ENCODE data around the gene TLL1. TPM values are rescaled to one million over a fixed set of nuclear protein-coding genes. Genes with fewer than 3 reads are reported as not detected.

The TLL1 gene
- total RNA-seq, 1 experiment from 2014 or later: 0.63 TPM

DNA sequence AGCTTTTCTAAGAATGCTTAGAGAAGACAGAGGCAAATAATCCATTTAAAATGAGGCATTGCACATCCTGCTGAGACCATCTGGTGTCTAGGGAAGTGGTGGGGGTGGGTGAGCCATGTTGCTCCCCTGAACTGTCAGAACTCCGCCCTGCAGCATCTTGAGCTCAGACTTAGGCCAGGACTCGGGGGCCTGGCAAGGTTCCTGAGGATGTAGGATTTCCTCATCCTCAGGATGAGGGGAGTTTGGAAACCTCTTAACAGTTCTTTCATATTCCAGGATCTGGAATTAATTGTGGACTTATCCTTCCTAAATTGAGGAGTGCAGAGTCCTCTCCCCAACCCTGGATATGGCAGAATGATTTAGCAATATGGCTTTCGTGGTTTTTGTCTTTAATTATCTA is 6.6 kb downstream of the TLL1 start:
- ChIA-PET CTCF (no interaction called here), POLR2A (interaction anchor here (0.6 kb wide), 1 partner anchor 35 kb away, joined by 5 read pairs; no protein-coding TSS in a partner anchor)
- Mint-ChIP-seq H3K4me3 (no peak overlapping the region), H3K27me3 (ENCODE audit: low read depth) (peaks cover 25% of the 10 kb centered on the region), H3K36me3 (no peaks in the 10 kb centered on the region; the same call in 1 of the 2 replicates), H3K4me1 (peaks cover 26% of the 10 kb centered on the region), H3K27ac (no peak overlapping the region), H3K9me3 (no peaks in the 10 kb centered on the region)
- TF ChIP-seq, protein P1, sequence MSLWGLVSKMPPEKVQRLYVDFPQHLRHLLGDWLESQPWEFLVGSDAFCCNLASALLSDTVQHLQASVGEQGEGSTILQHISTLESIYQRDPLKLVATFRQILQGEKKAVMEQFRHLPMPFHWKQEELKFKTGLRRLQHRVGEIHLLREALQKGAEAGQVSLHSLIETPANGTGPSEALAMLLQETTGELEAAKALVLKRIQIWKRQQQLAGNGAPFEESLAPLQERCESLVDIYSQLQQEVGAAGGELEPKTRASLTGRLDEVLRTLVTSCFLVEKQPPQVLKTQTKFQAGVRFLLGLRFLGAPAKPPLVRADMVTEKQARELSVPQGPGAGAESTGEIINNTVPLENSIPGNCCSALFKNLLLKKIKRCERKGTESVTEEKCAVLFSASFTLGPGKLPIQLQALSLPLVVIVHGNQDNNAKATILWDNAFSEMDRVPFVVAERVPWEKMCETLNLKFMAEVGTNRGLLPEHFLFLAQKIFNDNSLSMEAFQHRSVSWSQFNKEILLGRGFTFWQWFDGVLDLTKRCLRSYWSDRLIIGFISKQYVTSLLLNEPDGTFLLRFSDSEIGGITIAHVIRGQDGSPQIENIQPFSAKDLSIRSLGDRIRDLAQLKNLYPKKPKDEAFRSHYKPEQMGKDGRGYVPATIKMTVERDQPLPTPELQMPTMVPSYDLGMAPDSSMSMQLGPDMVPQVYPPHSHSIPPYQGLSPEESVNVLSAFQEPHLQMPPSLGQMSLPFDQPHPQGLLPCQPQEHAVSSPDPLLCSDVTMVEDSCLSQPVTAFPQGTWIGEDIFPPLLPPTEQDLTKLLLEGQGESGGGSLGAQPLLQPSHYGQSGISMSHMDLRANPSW (CRISPR knock-in tag; conservative IDR thresholded peaks at IDR 0.05; ENCODE audit: low read depth): no peak
- TF ChIP-seq ZNF671 (CRISPR knock-in tag; IDR thresholded peaks at IDR 0.05): no peak
- TF ChIP-seq MAX (CRISPR knock-in tag; IDR thresholded peaks at IDR 0.05): no peak
- no peak for TF ChIP-seq GRHL2 (CRISPR knock-in tag; IDR thresholded peaks at IDR 0.05; ENCODE audit: insufficient replicate concordance, severe bottlenecking)
- TF ChIP-seq ETV6 (CRISPR knock-in tag; IDR thresholded peaks at IDR 0.05): no peak
- no peak for TF ChIP-seq MYBL2 (CRISPR knock-in tag; IDR thresholded peaks at IDR 0.05)
- TF ChIP-seq RORB (CRISPR knock-in tag; IDR thresholded peaks at IDR 0.05): no peak
- no peak for TF ChIP-seq TEAD1 (CRISPR knock-in tag; IDR thresholded peaks at IDR 0.05)
- no peak for TF ChIP-seq ZNF219 (CRISPR knock-in tag; IDR thresholded peaks at IDR 0.05; ENCODE audit: borderline replicate concordance)
- no peak for TF ChIP-seq ATF1 (CRISPR knock-in tag; IDR thresholded peaks at IDR 0.05)
- ATAC-seq (no peak), DNase-seq (ENCODE audit: low spot score) (no peak)

DNA sequence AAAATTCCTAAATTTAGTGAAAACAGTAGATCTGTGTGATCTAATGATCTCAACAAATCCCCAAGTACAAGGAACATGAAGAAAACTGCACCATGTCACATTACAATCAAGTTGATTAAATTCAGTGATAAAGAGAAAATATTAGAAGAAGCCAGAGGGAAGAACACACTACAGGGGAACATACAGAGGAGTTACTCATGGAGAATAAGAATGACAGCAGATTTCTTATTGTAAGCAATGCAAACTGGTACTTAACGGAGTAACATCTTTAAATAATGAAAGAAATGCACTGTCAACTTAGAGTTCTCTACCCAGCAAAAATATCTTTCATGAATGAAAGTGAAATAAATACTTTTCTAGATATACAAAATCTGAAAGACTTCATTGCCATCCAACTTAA is 21.1 kb downstream of the TLL1 start:
- Mint-ChIP-seq H3K4me1 (no peaks in the 10 kb centered on the region), H3K4me3 (no peak overlapping the region), H3K27me3 (ENCODE audit: low read depth) (no peaks in the 10 kb centered on the region; the same call in 1 of the 2 replicates), H3K27ac (no peak overlapping the region), H3K36me3 (peaks cover 26% of the 10 kb centered on the region), H3K9me3 (peaks cover 54% of the 10 kb centered on the region)
- DNase-seq (ENCODE audit: low spot score) (no peak), ATAC-seq (no peak)
- ChIA-PET CTCF (no interaction called here), POLR2A (no interaction called here)
- TF ChIP-seq ATF1 (CRISPR knock-in tag; IDR thresholded peaks at IDR 0.05): no peak
- TF ChIP-seq ZNF317 (CRISPR knock-in tag; IDR thresholded peaks at IDR 0.05; ENCODE audit: borderline replicate concordance, low read depth): peak; percentile 81
- TF ChIP-seq, protein P2, sequence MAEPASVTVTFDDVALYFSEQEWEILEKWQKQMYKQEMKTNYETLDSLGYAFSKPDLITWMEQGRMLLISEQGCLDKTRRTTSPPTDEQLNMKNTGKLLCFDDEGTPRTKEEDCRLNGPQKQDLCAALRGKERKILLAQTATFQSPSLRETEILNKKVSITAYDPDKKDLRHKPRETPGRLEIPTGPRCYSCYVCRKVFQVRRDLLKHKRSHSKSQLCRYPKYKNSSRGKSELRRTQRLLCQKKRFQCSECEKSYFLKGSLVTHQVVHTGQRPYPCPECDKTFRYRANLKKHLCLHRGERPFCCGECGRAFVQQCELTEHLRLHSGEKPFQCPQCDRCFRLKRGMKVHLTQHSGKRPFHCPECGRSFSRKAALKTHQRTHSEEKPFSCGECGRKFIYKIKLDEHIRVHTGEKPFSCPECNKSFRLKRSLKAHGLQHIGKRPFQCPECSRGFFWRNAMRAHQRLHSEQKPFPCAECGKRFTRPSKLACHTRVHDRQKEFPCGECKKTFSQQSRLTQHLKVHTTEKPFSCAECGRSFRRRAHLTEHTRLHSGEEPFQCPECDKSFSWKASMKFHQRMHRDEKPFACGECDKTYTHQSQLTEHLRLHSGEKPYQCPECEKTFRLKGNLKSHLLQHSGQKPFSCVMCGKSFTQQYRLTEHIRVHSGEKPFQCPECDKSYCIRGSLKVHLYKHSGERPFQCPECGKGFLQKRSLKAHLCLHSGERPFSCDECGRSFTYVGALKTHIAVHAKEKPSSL (CRISPR knock-in tag; conservative IDR thresholded peaks at IDR 0.05): no peak

DNA sequence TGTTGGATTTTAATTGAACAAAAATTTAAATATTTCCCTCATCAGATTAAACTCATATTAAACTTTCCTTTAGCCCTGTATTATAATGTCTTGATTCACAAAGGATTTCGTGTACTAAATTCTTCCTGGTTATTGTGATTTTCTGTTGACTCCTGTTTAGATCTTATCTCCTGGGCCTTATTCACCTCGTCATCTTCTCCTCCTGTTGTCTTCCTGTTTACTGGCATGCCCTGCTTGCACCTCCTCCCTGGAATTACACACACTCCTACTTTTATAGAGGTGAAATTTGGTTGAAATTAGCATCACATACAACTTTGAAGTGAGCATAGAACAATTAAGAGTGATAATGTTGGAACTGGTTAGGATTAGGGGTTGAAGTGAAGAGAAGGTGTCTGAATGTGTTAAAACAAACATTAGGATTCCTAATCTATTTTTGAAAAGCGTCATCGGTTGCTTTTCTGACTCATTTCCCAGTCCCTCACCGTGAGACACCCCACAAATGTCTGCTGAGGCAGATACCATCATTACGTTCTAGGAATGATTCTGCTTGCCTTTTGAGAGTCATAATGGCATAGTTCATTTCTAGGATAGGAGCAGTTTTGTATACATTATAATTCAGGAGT is 32.5 kb downstream of the TLL1 start:
- Mint-ChIP-seq H3K4me3 (no peak overlapping the region), H3K4me1 (peaks cover 24% of the 10 kb centered on the region), H3K9me3 (peaks cover 9% of the 10 kb centered on the region), H3K27ac (peak overlapping the region; percentile 4), H3K36me3 (no peaks in the 10 kb centered on the region), H3K27me3 (ENCODE audit: low read depth) (no peaks in the 10 kb centered on the region)
- ChIA-PET POLR2A (no interaction called here), CTCF (no interaction called here)
- ATAC-seq (no peak), DNase-seq (ENCODE audit: low spot score) (no peak)
- TF ChIP-seq ZNF512 (CRISPR knock-in tag; IDR thresholded peaks at IDR 0.05; ENCODE audit: borderline replicate concordance) (no peak), CREM (CRISPR knock-in tag; IDR thresholded peaks at IDR 0.05) (no peak), FOXP1 (CRISPR knock-in tag; IDR thresholded peaks at IDR 0.05; ENCODE audit: borderline replicate concordance) (no peak), PRRX2 (CRISPR knock-in tag; IDR thresholded peaks at IDR 0.05) (no peak), ZBTB21 (CRISPR knock-in tag; IDR thresholded peaks at IDR 0.05; ENCODE audit: borderline replicate concordance) (no peak)
- TF ChIP-seq, protein P2 (CRISPR knock-in tag; conservative IDR thresholded peaks at IDR 0.05): no peak
- TF ChIP-seq, protein P3, sequence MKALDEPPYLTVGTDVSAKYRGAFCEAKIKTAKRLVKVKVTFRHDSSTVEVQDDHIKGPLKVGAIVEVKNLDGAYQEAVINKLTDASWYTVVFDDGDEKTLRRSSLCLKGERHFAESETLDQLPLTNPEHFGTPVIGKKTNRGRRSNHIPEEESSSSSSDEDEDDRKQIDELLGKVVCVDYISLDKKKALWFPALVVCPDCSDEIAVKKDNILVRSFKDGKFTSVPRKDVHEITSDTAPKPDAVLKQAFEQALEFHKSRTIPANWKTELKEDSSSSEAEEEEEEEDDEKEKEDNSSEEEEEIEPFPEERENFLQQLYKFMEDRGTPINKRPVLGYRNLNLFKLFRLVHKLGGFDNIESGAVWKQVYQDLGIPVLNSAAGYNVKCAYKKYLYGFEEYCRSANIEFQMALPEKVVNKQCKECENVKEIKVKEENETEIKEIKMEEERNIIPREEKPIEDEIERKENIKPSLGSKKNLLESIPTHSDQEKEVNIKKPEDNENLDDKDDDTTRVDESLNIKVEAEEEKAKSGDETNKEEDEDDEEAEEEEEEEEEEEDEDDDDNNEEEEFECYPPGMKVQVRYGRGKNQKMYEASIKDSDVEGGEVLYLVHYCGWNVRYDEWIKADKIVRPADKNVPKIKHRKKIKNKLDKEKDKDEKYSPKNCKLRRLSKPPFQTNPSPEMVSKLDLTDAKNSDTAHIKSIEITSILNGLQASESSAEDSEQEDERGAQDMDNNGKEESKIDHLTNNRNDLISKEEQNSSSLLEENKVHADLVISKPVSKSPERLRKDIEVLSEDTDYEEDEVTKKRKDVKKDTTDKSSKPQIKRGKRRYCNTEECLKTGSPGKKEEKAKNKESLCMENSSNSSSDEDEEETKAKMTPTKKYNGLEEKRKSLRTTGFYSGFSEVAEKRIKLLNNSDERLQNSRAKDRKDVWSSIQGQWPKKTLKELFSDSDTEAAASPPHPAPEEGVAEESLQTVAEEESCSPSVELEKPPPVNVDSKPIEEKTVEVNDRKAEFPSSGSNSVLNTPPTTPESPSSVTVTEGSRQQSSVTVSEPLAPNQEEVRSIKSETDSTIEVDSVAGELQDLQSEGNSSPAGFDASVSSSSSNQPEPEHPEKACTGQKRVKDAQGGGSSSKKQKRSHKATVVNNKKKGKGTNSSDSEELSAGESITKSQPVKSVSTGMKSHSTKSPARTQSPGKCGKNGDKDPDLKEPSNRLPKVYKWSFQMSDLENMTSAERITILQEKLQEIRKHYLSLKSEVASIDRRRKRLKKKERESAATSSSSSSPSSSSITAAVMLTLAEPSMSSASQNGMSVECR (CRISPR knock-in tag; IDR thresholded peaks at IDR 0.05; ENCODE audit: borderline replicate concordance): no peak

Data from WTC11 (cell line).